Mammary epithelial cell (primary cell): Measurements from ENCODE around the gene ACAD8.

Experiments used
- EZH2 ChIP-seq: IDR thresholded peaks from 2 replicates; pipeline ENCODE4 v1.6.1; 2012; ENCODE audit warnings: low read length, inconsistent platforms, borderline replicate concordance
- TF ChIP-seq, protein P1 (sequence below), 2 donors: IDR thresholded peaks in 1 of 2; conservative IDR thresholded peaks in 1 of 2; 2 replicates each; pipeline ENCODE4 v1.5.1; 2011 to 2012; ENCODE audit warnings: inconsistent platforms in 2 of 2, low read length in 2 of 2, mild to moderate bottlenecking in 2 of 2, control low read depth in 1 of 2, low read depth in 1 of 2; ENCODE audit not compliant: insufficient read depth in 1 of 2; ENCODE audit errors: extremely low read depth in 1 of 2

DNA sequence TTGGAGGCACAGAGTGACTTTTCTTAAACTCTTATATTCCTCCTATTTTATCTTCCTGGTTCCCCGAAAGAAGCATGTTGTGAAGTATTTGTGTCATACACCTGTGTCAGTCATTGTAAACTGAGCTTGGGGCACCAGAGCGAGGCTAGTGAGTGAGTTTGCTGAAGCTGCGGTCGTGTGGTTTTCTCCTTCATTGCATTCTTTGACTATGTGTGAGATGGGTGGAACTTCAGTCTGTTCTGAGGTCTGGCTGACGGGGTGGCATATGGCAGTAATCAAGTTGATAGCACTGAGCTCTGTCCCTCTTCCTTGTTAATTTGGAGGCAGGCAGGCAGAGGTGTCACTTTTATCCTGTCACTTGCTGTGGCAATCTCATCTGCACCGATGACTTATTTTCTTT, 24.7 kb upstream of the ACAD8 start:
- TF ChIP-seq EZH2: no peak
- TF ChIP-seq, protein P1, sequence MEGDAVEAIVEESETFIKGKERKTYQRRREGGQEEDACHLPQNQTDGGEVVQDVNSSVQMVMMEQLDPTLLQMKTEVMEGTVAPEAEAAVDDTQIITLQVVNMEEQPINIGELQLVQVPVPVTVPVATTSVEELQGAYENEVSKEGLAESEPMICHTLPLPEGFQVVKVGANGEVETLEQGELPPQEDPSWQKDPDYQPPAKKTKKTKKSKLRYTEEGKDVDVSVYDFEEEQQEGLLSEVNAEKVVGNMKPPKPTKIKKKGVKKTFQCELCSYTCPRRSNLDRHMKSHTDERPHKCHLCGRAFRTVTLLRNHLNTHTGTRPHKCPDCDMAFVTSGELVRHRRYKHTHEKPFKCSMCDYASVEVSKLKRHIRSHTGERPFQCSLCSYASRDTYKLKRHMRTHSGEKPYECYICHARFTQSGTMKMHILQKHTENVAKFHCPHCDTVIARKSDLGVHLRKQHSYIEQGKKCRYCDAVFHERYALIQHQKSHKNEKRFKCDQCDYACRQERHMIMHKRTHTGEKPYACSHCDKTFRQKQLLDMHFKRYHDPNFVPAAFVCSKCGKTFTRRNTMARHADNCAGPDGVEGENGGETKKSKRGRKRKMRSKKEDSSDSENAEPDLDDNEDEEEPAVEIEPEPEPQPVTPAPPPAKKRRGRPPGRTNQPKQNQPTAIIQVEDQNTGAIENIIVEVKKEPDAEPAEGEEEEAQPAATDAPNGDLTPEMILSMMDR (conservative IDR thresholded peaks at IDR 0.05 in 1 of 2, IDR thresholded peaks at IDR 0.05 in 1 of 2; ENCODE audit: extremely low read depth in 1 of 2, insufficient read depth in 1 of 2, low read depth in 1 of 2, low read length in 2 of 2): no peak
